Thoracic aorta (tissue), 2 donors: ENCODE data around the gene SLC8A2. TPM values are rescaled to one million over a fixed set of nuclear protein-coding genes. Genes with fewer than 3 reads are reported as not detected.

Source experiments
- ATAC-seq: fragments of 150-250 bp; one replicate; pipeline ENCODE4 v1.8.0; 2017; ENCODE audit warnings: low read depth; ENCODE audit not compliant: insufficient number of reproducible peaks, low FRiP score
- DNase-seq: peaks from one replicate; pipeline ENCODE4 v3.0.0-alpha.2; 2020; ENCODE audit warnings: low spot score
- H3K27ac ChIP-seq, 2 donors: fragments of 200-600 bp; sonication (generic); 1 replicate in 1 of 2; 2 replicates in 1 of 2; pipeline ENCODE4 v1.5.1; 2016; ENCODE audit warnings: mild to moderate bottlenecking in 2 of 2, moderate library complexity in 2 of 2
- H3K27me3 ChIP-seq: fragments of 200-600 bp; sonication (generic); replicated peaks from 2 replicates; pipeline ENCODE4 v1.6.0; 2016; ENCODE audit warnings: mild to moderate bottlenecking; ENCODE audit not compliant: insufficient read depth
- H3K36me3 ChIP-seq: fragments of 200-600 bp; sonication (generic); one replicate; pipeline ENCODE4 v1.5.1; 2016
- H3K4me1 ChIP-seq, 2 donors: fragments of 200-600 bp; sonication (generic); 1 replicate in 1 of 2; 2 replicates in 1 of 2; pipeline versions ENCODE4 v1.5.1 to v1.6.0; 2016; ENCODE audit warnings: low read depth in 2 of 2, mild to moderate bottlenecking in 1 of 2; ENCODE audit not compliant: control insufficient read depth in 1 of 2
- H3K4me3 ChIP-seq: fragments of 200-600 bp; sonication (generic); 2 replicates; pipeline ENCODE4 v1.5.1; 2016; ENCODE audit warnings: mild to moderate bottlenecking
- H3K9me3 ChIP-seq: fragments of 200-600 bp; sonication (generic); 2 replicates; pipeline ENCODE4 v1.5.1; 2016
- total RNA-seq, 2 donors: library from RNA; depleted of rRNA; stranded (reverse); fragments of >200 nt; gene quantifications; one replicate each; pipeline versions ENCODE4 v1.1.0 to v1.2.3, GENCODE V29; 2016
- TF ChIP-seq, protein P1 (sequence below): fragments of 200-600 bp; sonication (generic); IDR thresholded peaks from one replicate; pipeline ENCODE4 v1.5.1; 2019; ENCODE audit warnings: antibody characterized with exemption

The SLC8A2 gene
- total RNA-seq, 2 donors from 2014 or later: 0.28 TPM; not detected in 1

DNA sequence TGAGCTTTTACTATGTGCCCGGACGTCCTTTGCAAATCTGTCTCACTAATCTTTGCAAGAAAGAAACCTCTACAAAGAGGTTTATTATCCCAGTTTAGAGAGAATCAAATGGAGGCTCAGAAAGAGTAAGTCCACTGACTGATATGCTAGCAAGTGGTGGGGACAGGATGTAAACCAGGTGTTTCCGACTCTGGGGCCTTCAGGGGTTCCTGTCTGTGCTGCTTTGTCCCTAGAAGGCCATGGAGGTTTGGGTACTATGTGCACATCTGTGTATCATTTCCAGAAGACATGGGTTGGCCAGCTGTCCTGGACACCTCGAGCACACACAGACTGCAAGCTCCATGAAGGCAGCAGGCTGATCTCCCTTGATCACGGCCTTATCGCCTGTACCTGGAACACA is 13.5 kb upstream of the SLC8A2 start:
- no peaks in the 10 kb centered on the region for H3K27me3 ChIP-seq
- no peak overlapping the region for H3K27ac ChIP-seq
- peak overlapping the region; percentile 76 for H3K4me3 ChIP-seq
- H3K36me3 ChIP-seq: peaks cover 8% of the 10 kb centered on the region
- H3K4me1 ChIP-seq: peaks cover 3 to 17% of the 10 kb centered on the region in 2 donors
- TF ChIP-seq, protein P1, sequence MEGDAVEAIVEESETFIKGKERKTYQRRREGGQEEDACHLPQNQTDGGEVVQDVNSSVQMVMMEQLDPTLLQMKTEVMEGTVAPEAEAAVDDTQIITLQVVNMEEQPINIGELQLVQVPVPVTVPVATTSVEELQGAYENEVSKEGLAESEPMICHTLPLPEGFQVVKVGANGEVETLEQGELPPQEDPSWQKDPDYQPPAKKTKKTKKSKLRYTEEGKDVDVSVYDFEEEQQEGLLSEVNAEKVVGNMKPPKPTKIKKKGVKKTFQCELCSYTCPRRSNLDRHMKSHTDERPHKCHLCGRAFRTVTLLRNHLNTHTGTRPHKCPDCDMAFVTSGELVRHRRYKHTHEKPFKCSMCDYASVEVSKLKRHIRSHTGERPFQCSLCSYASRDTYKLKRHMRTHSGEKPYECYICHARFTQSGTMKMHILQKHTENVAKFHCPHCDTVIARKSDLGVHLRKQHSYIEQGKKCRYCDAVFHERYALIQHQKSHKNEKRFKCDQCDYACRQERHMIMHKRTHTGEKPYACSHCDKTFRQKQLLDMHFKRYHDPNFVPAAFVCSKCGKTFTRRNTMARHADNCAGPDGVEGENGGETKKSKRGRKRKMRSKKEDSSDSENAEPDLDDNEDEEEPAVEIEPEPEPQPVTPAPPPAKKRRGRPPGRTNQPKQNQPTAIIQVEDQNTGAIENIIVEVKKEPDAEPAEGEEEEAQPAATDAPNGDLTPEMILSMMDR: no peak
- DNase-seq (no peak), ATAC-seq (no peak)
- H3K9me3 ChIP-seq: no peaks in the 10 kb centered on the region

DNA sequence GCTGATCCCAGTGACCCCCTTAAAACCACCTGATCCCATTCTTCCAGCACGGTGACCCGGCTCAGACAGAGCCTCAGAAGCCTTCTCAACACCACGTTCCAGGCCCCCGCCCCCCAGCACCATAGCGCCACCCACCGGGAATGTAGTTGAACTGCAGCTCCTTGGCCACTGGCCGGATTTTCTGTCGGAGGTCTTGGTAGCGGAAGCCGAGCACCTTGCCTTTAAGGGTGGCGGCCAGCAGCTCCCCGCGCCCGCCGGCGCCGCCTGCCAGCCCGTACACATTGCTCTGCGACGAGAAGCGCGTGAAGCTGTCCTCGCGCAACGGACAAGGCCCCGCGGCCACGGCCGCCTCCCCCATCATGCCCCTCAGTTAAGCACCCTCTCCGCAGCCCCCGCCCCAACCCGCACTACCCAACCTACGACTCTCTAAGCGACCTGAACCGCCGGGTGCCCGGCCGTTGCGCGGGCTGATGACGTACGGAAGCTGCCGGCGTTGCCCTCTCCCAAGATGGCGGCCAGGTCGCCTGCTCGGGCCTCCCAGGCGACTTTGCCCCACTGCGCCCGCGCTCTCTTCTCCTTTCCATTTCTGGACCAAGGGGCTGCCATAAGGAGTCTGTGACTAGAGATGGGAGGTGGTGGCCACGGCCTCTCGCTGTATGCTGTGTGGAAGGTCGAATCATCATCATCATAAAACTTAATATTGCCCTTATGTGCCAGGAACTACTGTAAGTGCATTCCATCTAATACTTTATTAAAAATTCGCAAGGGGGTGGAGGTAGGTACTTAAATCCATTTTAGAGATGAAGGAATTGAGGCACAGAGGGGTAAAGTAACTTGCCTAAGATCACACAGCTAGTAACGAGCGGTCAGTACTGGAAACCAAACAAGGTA is 12.4 kb upstream of the SLC8A2 start, which contains the start of gene KPTN:
Gene KPTN (minus strand): TSS at position 420 of the 891 bp plus-strand sequence. CDS start 59 bp downstream, at position 361.
- peak within 1 kb of the TSS; percentile 76 for H3K4me3 ChIP-seq
- TF ChIP-seq, protein P1: peak; percentile 88
- H3K4me1 ChIP-seq: peaks cover 3 to 17% of the 10 kb centered on the region in 2 donors
- DNase-seq (peak; percentile 45), ATAC-seq (peak; percentile 85)
- H3K27me3 ChIP-seq: no peaks in the 10 kb centered on the region
- H3K9me3 ChIP-seq: no peaks in the 10 kb centered on the region
- H3K36me3 ChIP-seq: peaks cover 8% of the 10 kb centered on the region
- peak within 1 kb of the TSS; percentile 72 to 84 for H3K27ac ChIP-seq

DNA sequence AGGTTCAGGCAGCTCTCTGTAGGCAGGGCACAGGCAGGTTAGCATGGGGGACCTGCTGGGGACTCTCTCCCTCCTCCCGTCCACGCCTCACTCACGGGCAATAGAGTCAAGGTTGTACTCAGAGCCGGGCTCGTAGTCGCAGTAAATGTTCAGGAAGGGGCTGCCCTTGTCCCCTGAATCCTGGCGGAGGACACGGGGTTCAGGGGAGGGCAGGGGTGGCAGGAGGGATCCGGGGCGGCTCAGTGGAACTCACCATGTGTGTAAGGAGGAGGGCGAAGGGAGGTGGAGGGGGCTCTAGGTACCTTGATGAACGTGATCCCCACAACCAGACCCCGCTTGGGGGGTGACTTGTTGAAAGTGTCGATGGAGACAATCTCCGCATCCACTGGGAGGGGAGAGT is 11.5 kb upstream of the SLC8A2 start:
- no peaks in the 10 kb centered on the region for H3K9me3 ChIP-seq
- ATAC-seq (no peak), DNase-seq (no peak)
- no peak overlapping the region for H3K27ac ChIP-seq
- H3K27me3 ChIP-seq: no peaks in the 10 kb centered on the region
- peaks cover 3 to 17% of the 10 kb centered on the region in 2 donors for H3K4me1 ChIP-seq
- TF ChIP-seq, protein P1: no peak
- H3K36me3 ChIP-seq: peaks cover 6% of the 10 kb centered on the region
- H3K4me3 ChIP-seq: peak overlapping the region; percentile 76

DNA sequence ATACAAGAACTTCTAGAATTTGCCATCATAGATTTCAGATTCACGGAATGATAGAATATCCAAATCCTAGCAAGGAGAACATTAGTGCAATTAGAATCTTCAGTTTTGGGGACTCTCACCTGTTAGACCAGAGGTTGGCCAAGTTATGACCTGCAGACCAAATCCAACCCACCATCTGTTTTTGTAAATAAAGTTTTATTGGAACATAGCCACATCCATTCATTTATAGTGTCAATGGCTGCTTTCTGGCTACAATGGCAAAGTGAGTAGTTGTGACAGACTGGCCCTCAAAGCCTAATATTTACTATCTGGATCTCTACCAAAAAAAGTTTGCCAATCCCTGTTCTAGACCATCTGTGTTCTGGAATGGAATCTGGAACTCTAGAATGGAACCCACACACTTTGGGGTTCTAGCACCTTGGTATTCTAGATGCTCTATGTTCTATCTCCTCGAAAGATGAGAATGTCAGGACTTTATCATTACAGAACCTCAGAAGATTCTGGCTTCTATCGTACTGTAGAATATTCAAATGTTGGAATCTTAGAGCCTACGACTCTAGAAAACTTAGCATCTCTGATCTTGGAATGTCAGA is 9.9 kb upstream of the SLC8A2 start:
- H3K4me3 ChIP-seq: no peak overlapping the region
- peaks cover 3 to 17% of the 10 kb centered on the region in 2 donors for H3K4me1 ChIP-seq
- no peaks in the 10 kb centered on the region for H3K36me3 ChIP-seq
- H3K9me3 ChIP-seq: no peaks in the 10 kb centered on the region
- TF ChIP-seq, protein P1: no peak
- DNase-seq: no peak
- no peak for ATAC-seq
- H3K27ac ChIP-seq: no peak overlapping the region
- no peaks in the 10 kb centered on the region for H3K27me3 ChIP-seq

DNA sequence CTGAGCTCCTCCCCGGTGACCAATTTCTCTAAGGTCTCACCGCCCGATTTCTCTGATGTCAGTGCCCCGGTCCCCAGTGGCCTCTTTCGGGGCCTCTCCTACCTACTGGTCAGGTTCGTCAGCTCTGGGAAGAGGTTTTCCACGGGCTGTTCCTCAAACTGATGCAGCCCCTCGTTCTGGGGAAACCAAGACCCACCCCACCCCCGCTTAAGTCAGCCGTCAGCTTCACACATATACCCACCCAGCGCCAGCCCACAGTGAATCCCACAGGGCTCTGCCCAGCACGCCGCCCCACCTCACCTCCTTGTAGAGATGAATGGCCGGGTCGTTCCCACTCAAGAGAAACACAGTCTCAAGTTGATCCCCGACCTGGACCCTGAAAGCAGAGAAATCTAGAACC is 9.0 kb upstream of the SLC8A2 start:
- ATAC-seq: no peak
- TF ChIP-seq, protein P1: no peak
- H3K4me3 ChIP-seq: no peak overlapping the region
- H3K27ac ChIP-seq: no peak overlapping the region
- no peaks in the 10 kb centered on the region for H3K36me3 ChIP-seq
- H3K4me1 ChIP-seq: peaks cover 3 to 17% of the 10 kb centered on the region in 2 donors
- no peaks in the 10 kb centered on the region for H3K27me3 ChIP-seq
- DNase-seq: no peak
- no peaks in the 10 kb centered on the region for H3K9me3 ChIP-seq
